ENCODE measurements around the gene ZNF549. TPM values are rescaled to one million over a fixed set of nuclear protein-coding genes. Genes with fewer than 3 reads are reported as not detected.
A peak's percentile ranks its signal among the peaks of the same experiment; 100 is the strongest.
"Not testable (repeated sequence)": the region's sequence is repeated elsewhere in the genome, so short reads cannot be mapped to it uniquely, and the experiment has no call there.

ZNF549 gene
- total and polyA plus RNA-seq, 2 experiments from 2014 or later = 7.5 TPM

GRCh38 chr19:57511484-57511883 lies 15.7 kb upstream of the ZNF549 start:
- H3K9me3 ChIP-seq (ENCODE audit: low read depth) = no peaks in the 10 kb centered on the region
- no peaks in the 10 kb centered on the region for H3K4me1 ChIP-seq (ENCODE audit: low read depth)
- no peak for TF ChIP-seq CTCF (IDR thresholded peaks at IDR 0.05; ENCODE audit: low read depth, low read length)
- no peaks in the 10 kb centered on the region for H3K27me3 ChIP-seq
- H3K27ac ChIP-seq = no peak overlapping the region
- no peak overlapping the region for H3K4me3 ChIP-seq
- H3K36me3 ChIP-seq = peaks cover 29% of the 10 kb centered on the region
- no peak for DNase-seq (ENCODE audit: low read depth in 1 of 2, low spot score in 1 of 2)

GRCh38 chr19:57512845-57513244 lies 14.3 kb upstream of the ZNF549 start:
- peaks cover 17% of the 10 kb centered on the region for H3K36me3 ChIP-seq
- H3K27me3 ChIP-seq = no peaks in the 10 kb centered on the region
- no peaks in the 10 kb centered on the region for H3K9me3 ChIP-seq (ENCODE audit: low read depth)

GRCh38 chr19:57515255-57515654 lies 11.9 kb upstream of the ZNF549 start:
- TF ChIP-seq CTCF (IDR thresholded peaks at IDR 0.05; ENCODE audit: low read depth, low read length) = no peak
- peaks cover 5% of the 10 kb centered on the region for H3K36me3 ChIP-seq
- no peak overlapping the region for H3K4me3 ChIP-seq
- no peak overlapping the region for H3K27ac ChIP-seq
- H3K9me3 ChIP-seq (ENCODE audit: low read depth) = no peaks in the 10 kb centered on the region
- no peaks in the 10 kb centered on the region for H3K27me3 ChIP-seq
- no peaks in the 10 kb centered on the region for H3K4me1 ChIP-seq (ENCODE audit: low read depth)
- no peak for DNase-seq (ENCODE audit: low read depth in 1 of 2, low spot score in 1 of 2)

More at GRCh38 chr19:57512845-57513244, 14.3 kb upstream of the ZNF549 start:
- H3K27ac ChIP-seq = no peak overlapping the region
- DNase-seq (ENCODE audit: low read depth in 1 of 2, low spot score in 1 of 2) = peak in 1 of 2 donors; percentile 32
- no peak for TF ChIP-seq CTCF (IDR thresholded peaks at IDR 0.05; ENCODE audit: low read depth, low read length)
- H3K4me1 ChIP-seq (ENCODE audit: low read depth) = no peaks in the 10 kb centered on the region
- H3K4me3 ChIP-seq = no peak overlapping the region

- not testable (repeated sequence) for DNase-seq (ENCODE audit: low read depth in 1 of 2, low spot score in 1 of 2); H3K36me3 ChIP-seq; H3K4me1 ChIP-seq (ENCODE audit: low read depth); H3K9me3 ChIP-seq (ENCODE audit: low read depth); H3K27me3 ChIP-seq; H3K4me3 ChIP-seq; H3K27ac ChIP-seq
These were observed 9.1 kb upstream of the ZNF549 start for GRCh38 chr19:57518021-57518420.

GRCh38 chr19:57537953-57538547 lies 10.9 kb downstream of the ZNF549 start:
- Histone ChIP-seq H3K36me3 (peaks cover 23% of the 10 kb centered on the region), H3K27ac (no peak overlapping the region), H3K4me3 (no peak overlapping the region), H3K27me3 (no peaks in the 10 kb centered on the region), H3K9me3 (ENCODE audit: low read depth) (no peaks in the 10 kb centered on the region), H3K4me1 (ENCODE audit: low read depth) (no peaks in the 10 kb centered on the region)
- DNase-seq (ENCODE audit: low read depth in 1 of 2, low spot score in 1 of 2) = no peak
- no peak for TF ChIP-seq CTCF (IDR thresholded peaks at IDR 0.05; ENCODE audit: low read depth, low read length)

GRCh38 chr19:57546513-57546912 lies 19.4 kb downstream of the ZNF549 start:
- no peaks in the 10 kb centered on the region for H3K9me3 ChIP-seq (ENCODE audit: low read depth)
- no peak overlapping the region for H3K4me3 ChIP-seq
- no peak overlapping the region for H3K27ac ChIP-seq
- peaks cover 77% of the 10 kb centered on the region for H3K36me3 ChIP-seq
- no peak for DNase-seq (ENCODE audit: low read depth in 1 of 2, low spot score in 1 of 2)
- no peaks in the 10 kb centered on the region for H3K27me3 ChIP-seq
- TF ChIP-seq CTCF (IDR thresholded peaks at IDR 0.05; ENCODE audit: low read depth, low read length) = no peak
- no peaks in the 10 kb centered on the region for H3K4me1 ChIP-seq (ENCODE audit: low read depth)

Measured in cardiac muscle cell (in vitro differentiated cells and primary cell).